Endothelial cell of umbilical vein (primary cell): ENCODE data around the gene APOM. TPM values are rescaled to one million over a fixed set of nuclear protein-coding genes. Genes with fewer than 3 reads are reported as not detected.
A peak's percentile ranks its signal among the peaks of the same experiment; 100 is the strongest.

Source experiments
- BruUV-seq: library from RNA; stranded (reverse); fragments of 400-500 nt; replicated peaks from 2 replicates; lab custom pipeline; 2021; lab: Mats Ljungman, UMichigan
- CTCF ChIA-PET: fragments of 300-600, 350-600 bp; sonication (Branson Sonifier 250); formaldehyde crosslinking; loops from one replicate; lab custom pipeline; 2021; ENCODE audit warnings: antibody characterized with exemption, inconsistent platforms; lab: Charles Lee
- POLR2A ChIA-PET: fragments of 300-600, 350-600 bp; sonication (Branson Sonifier 250); formaldehyde crosslinking; loops from one replicate; lab custom pipeline; 2021; ENCODE audit warnings: antibody characterized with exemption, inconsistent platforms; lab: Charles Lee
- DNase-seq: peaks from one replicate; pipeline ENCODE4 v3.0.0-alpha.2; 2011; ENCODE audit warnings: low read depth, low spot score
- FAIRE-seq: peaks from 2 replicates; lab custom pipeline; 2011; peaks lifted over from hg19 to GRCh38; lab: Jason Lieb, UNC
- H2AFZ ChIP-seq: 2 replicates; pipeline ENCODE4 v1.6.0; 2012; ENCODE audit warnings: low read depth, low read length, control low read depth, inconsistent platforms
- H3K27ac ChIP-seq: 2 replicates; pipeline ENCODE4 v1.5.1; 2011; ENCODE audit warnings: low read depth, mild to moderate bottlenecking, control low read depth, low read length, moderate library complexity; ENCODE audit not compliant: insufficient read depth
- H3K27me3 ChIP-seq, 2 experiments: 2 replicates each; pipeline versions ENCODE4 v1.6.0 to v1.6.1; 2011; ENCODE audit warnings: low read length in 2 of 2, mixed read lengths in 1 of 2; ENCODE audit not compliant: control insufficient read depth in 2 of 2, insufficient read depth in 2 of 2
- H3K36me3 ChIP-seq, 2 experiments: 2 replicates in 1 of 2; 3 replicates in 1 of 2; pipeline ENCODE4 v1.5.1; 2011; ENCODE audit warnings: low read length in 2 of 2, mild to moderate bottlenecking in 1 of 2, moderate library complexity in 1 of 2; ENCODE audit not compliant: control insufficient read depth in 2 of 2, insufficient read depth in 2 of 2; ENCODE audit errors: extremely low read depth in 1 of 2
- H3K4me1 ChIP-seq: 3 replicates; pipeline ENCODE4 v1.5.1; 2011; ENCODE audit warnings: mild to moderate bottlenecking, low read length; ENCODE audit not compliant: control insufficient read depth, insufficient read depth; ENCODE audit errors: extremely low read depth
- H3K4me2 ChIP-seq: 2 replicates; pipeline ENCODE4 v1.6.1; 2011; ENCODE audit warnings: low read length, control low read depth, mixed read lengths; ENCODE audit not compliant: insufficient read depth
- H3K4me3 ChIP-seq, 3 experiments: fragments of 200-600 bp in 1 of 3; sonication (generic), shearing (Covaris generic) in 1 of 3; replicated peaks in 1 of 3; 2 replicates each; pipeline ENCODE4 v1.5.1; 2011 to 2016; ENCODE audit warnings: control low read depth in 3 of 3, low read length in 3 of 3, mild to moderate bottlenecking in 2 of 3, inconsistent platforms in 1 of 3, low read depth in 1 of 3, moderate library complexity in 1 of 3; ENCODE audit not compliant: insufficient read depth in 1 of 3
- H3K79me2 ChIP-seq: 2 replicates; pipeline ENCODE4 v1.6.0; 2012; ENCODE audit warnings: low read length, inconsistent platforms; ENCODE audit not compliant: control insufficient read depth, insufficient read depth
- H3K9ac ChIP-seq: replicated peaks from 2 replicates; pipeline ENCODE3; 2011; ENCODE audit warnings: low read length, control low read depth; ENCODE audit not compliant: insufficient read depth; ENCODE audit errors: extremely low read depth
- H3K9me1 ChIP-seq: replicated peaks from 3 replicates; pipeline ENCODE4 v1.6.0; 2011; ENCODE audit warnings: mild to moderate bottlenecking, low read length; ENCODE audit not compliant: control insufficient read depth, insufficient read depth; ENCODE audit errors: extremely low read depth
- H3K9me3 ChIP-seq: replicated peaks from 2 replicates; pipeline ENCODE4 v1.5.1; 2012; ENCODE audit warnings: low read length, inconsistent platforms; ENCODE audit not compliant: control insufficient read depth, insufficient read depth
- H4K20me1 ChIP-seq: replicated peaks from 2 replicates; pipeline ENCODE3; 2011; ENCODE audit warnings: mild to moderate bottlenecking, low read length; ENCODE audit not compliant: control insufficient read depth, insufficient read depth; ENCODE audit errors: extremely low read depth
- CTCF ChIP-seq, 2 donors: IDR thresholded peaks; 1 replicate in 1 of 2; 2 replicates in 1 of 2; pipeline ENCODE4 v1.5.1; 2011; ENCODE audit warnings: low read length in 2 of 2, mild to moderate bottlenecking in 2 of 2, moderate library complexity in 2 of 2, control low read depth in 1 of 2, inconsistent platforms in 1 of 2, low read depth in 1 of 2; ENCODE audit not compliant: insufficient read depth in 1 of 2; ENCODE audit errors: extremely low read depth in 1 of 2
- EZH2 ChIP-seq: IDR thresholded peaks from 2 replicates; pipeline ENCODE4 v1.6.1; 2012; ENCODE audit warnings: borderline replicate concordance, low read depth, mild to moderate bottlenecking, moderate library complexity, low read length, inconsistent platforms; ENCODE audit not compliant: severe bottlenecking
- FOS ChIP-seq: IDR thresholded peaks from 2 replicates; pipeline ENCODE4 v1.6.1; 2011; ENCODE audit warnings: mild to moderate bottlenecking, low read length, moderate library complexity, borderline replicate concordance; ENCODE audit not compliant: insufficient read depth
- GATA2 ChIP-seq: IDR thresholded peaks from 2 replicates; pipeline ENCODE4 v1.7.0; 2011; ENCODE audit warnings: low read depth, mild to moderate bottlenecking, moderate library complexity, mixed read lengths, low read length; ENCODE audit not compliant: insufficient read length, insufficient read depth
- JUN ChIP-seq: IDR thresholded peaks from 2 replicates; pipeline ENCODE4 v1.6.1; 2011; ENCODE audit warnings: borderline replicate concordance, low read depth; ENCODE audit not compliant: insufficient read length, insufficient read depth
- MAX ChIP-seq: IDR thresholded peaks from 2 replicates; pipeline ENCODE4 v1.6.1; 2011; ENCODE audit not compliant: insufficient read depth, insufficient read length
- MYC ChIP-seq: IDR thresholded peaks from one replicate; pipeline ENCODE4 v1.6.1; 2011; ENCODE audit warnings: mild to moderate bottlenecking, low read depth, low read length
- POLR2A ChIP-seq: IDR thresholded peaks from 2 replicates; pipeline ENCODE4 v1.6.1; 2012; ENCODE audit warnings: low read depth, mild to moderate bottlenecking, control low read depth, low read length
- POLR2AphosphoS5 ChIP-seq: IDR thresholded peaks from 2 replicates; pipeline ENCODE4 v1.6.1; 2012; ENCODE audit warnings: low read depth, mild to moderate bottlenecking, control low read depth, low read length, moderate library complexity; ENCODE audit not compliant: insufficient read depth
- dilution Hi-C: fragments of 300-500 bp; cut with MboI; formaldehyde crosslinking; loops from one replicate; pipeline ENCODE4 v1.15.0; 2019; ENCODE audit warnings: low sequenced_read_pairs; ENCODE audit not compliant: extremely low pct_ligation_motif_present
- intact Hi-C: fragments of 100-400 bp; cut with micrococcal nuclease; formaldehyde crosslinking; loops from one replicate; pipeline ENCODE4 v1.10.0; 2022
- polyA plus RNA-seq, 4 experiments: library from polyadenylated mRNA; depleted of rRNA in 3 of 4; stranded (reverse) in 3 of 4; unstranded in 1 of 4; fragments of >200 nt; gene quantifications; 2 replicates each; pipeline versions ENCODE4 v1.2.1 to v1.2.3, GENCODE V29; 2011 to 2012; ENCODE audit warnings: missing spikeins in 1 of 4
- total RNA-seq: library from RNA; stranded (reverse); gene quantifications from 2 replicates; pipeline ENCODE4 v1.2.3, GENCODE V29; 2021

Gene APOM
- total and polyA plus RNA-seq, 2 donors (not counting 3 experiments of a cell fraction or from before 2014, with no cell fraction given), result 2.5 TPM; not detected in 1

- CTCF ChIA-PET, result interaction anchor here (0.9 to 3.9 kb wide), 4 partner anchors 19 to 70 kb away, joined by 3 to 18 read pairs (median 4); partner anchors contain the start of gene BAG6
- Histone ChIP-seq H3K27me3 (no peaks in the 10 kb centered on the region), H3K9ac (peak within 1 kb of the TSS; percentile 99), H3K27ac (peak within 1 kb of the TSS; percentile 95), H2AFZ (peak within 1 kb of the TSS; percentile 65), H3K36me3 (peaks cover 15 to 21% of the 10 kb centered on the region in 2 experiments), H3K4me3 (peak within 1 kb of the TSS; percentile 80 to 99 (median 95)), H3K79me2 (peaks cover 48% of the 10 kb centered on the region), H4K20me1 (no peaks in the 10 kb centered on the region), H3K4me2 (peak within 1 kb of the TSS; percentile 92), H3K9me1 (no peaks in the 10 kb centered on the region), H3K9me3 (no peaks in the 10 kb centered on the region), H3K4me1 (peaks cover 13% of the 10 kb centered on the region)
- no TSS peak for BruUV-seq
- no peak for DNase-seq
- dilution Hi-C loops, result no loop called here
- intact Hi-C loops, result loop anchor here (1.0 to 5.0 kb wide), 10 partner anchors 32 to 243 kb away; partner anchors contain the start of genes ABHD16A, BAG6, DDX39B and HSPA1B
- POLR2A ChIA-PET, result interaction anchor here (1.1 to 2.2 kb wide), 4 partner anchors 13 to 78 kb away, joined by 3 to 4 read pairs (median 3); partner anchors contain the start of gene C6orf47
- TF ChIP-seq POLR2AphosphoS5 (peak; percentile 78), EZH2 (no peak), GATA2 (no peak), POLR2A (peak; percentile 86), MYC (peak; percentile 32), FOS (no peak), MAX (no peak), CTCF (IDR thresholded peaks at IDR 0.05; ENCODE audit: extremely low read depth in 1 of 2, insufficient read depth in 1 of 2, low read depth in 1 of 2, low read length in 2 of 2) (no peak), JUN (no peak)
- FAIRE-seq, result peak; percentile 38
Measured at GRCh38 chr6:31620586-31621319, 34.9 kb upstream of the APOM start, which contains the start of gene PRRC2A. Gene PRRC2A (plus strand): TSS chr6:31620715. CDS start chr6:31622790, 2,075 bp downstream.
